Measurements from ENCODE around the gene PRM1.

Gene PRM1

GRCh38 chr16:11251525-11252481 lies 29.3 kb downstream of the PRM1 start:
- no peak for DNase-seq

GRCh38 chr16:11250786-11251524 lies 30.2 kb downstream of the PRM1 start:
- DNase-seq: no peak

- no peak for DNase-seq
Observed at GRCh38 chr16:11250091-11250785, 30.9 kb downstream of the PRM1 start.

DNA sequence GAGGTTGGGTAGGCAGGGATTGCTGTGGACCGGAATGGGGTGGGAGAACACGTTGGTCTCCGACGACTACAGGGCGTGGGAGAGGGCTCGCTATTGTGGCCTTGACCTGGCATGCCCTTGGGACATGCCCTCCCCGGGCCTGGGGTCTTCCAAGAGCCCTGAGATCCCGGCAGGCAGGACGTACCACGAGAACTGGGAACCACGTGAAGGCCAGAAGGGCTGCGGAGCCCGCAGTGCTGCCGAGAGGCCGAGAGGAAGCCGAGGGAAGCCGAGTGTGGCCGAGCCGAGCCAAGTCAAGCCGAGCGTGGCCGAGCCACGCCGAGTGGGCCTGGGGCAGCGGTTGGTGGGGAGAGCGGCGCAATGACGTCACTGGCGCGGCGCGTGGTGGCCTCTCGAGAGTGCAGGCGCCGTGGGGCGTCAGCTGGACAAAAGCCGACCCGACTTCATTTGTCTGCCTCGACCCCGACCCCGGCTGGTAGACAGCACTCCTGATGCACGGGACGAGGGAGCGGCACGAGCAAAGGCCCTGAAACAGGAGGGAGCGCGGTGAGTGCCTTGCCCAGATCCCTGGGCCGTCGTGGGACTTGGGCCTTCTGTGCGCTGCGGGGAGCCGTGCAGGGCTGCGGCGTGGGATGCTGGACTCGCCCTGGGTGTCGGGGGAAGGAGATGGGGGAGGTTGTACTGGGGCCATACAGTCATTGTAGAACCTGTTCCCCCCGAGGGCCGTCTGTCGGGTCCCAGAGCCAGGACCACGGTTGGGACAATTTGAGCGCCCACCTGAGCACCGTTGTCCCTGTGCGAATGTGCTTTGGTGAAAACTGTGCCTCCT lies 31.7 kb downstream of the PRM1 start:
- no peak for DNase-seq

- DNase-seq: no peak
Observed at GRCh38 chr16:11248133-11248532, 33.0 kb downstream of the PRM1 start.

DNA sequence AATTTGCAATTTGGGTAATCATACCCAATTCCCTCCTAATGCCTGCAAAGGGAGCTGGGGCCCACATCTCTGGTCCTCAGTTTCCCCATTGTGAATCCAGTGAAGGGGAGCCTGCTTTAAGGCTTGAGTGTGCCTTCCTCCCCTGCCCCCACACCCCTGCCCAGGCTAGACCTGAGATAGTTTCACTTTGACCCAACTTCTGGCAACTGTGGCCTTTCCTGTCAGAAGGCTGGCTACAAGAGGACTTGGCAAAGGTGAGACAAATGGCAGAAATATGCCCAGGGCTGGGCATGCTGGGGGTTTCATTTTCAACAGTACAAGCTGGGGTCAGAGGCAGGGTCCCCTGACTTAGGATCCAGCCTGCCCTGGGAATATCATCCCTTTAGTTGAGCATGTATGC lies 35.1 kb downstream of the PRM1 start:
- DNase-seq: no peak

DNA sequence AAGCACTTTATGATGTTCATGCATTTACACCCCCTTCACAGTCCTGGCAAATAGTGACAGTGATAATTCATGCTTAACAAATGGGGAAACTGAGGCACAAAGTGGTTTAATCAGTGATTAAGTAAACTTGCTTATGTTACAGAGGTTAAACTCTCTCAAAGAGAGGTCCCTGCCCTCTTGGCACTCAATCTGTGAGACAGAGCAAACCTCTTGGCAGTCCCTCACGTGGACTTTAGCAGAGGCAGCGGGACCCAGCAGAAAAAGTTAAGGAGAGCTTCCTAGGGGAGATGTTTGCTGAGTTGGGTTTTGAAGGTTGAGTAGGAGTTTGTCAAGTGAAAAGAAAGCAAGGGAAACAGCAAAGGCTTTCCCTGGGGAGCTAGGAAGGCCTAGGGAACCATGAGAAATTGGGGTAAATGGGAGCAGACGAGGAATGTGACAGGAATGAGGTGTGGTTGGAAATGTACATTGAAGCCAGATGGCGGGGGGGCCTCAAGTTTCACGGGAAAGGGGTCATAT lies 35.9 kb downstream of the PRM1 start:
- DNase-seq: no peak

DNA sequence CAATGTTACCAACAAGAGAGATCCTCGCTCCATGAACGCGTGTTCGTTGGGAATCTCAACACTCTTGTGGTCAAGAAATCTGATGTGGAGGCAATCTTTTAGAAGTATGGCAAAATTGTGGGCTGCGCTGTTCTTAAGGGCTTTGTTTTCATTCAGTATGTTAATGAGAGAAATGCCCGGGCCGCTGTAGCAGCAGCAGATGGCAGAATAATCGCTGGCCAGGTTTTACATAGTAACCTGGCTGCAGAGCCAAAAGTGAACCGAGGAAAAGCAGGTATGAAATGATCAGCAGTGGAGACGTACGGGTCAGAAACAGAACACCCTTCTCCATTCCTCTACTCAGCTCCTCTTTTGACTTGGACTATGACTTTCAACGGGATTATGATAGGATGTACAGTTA lies 38.5 kb downstream of the PRM1 start:
- DNase-seq: no peak

DNA sequence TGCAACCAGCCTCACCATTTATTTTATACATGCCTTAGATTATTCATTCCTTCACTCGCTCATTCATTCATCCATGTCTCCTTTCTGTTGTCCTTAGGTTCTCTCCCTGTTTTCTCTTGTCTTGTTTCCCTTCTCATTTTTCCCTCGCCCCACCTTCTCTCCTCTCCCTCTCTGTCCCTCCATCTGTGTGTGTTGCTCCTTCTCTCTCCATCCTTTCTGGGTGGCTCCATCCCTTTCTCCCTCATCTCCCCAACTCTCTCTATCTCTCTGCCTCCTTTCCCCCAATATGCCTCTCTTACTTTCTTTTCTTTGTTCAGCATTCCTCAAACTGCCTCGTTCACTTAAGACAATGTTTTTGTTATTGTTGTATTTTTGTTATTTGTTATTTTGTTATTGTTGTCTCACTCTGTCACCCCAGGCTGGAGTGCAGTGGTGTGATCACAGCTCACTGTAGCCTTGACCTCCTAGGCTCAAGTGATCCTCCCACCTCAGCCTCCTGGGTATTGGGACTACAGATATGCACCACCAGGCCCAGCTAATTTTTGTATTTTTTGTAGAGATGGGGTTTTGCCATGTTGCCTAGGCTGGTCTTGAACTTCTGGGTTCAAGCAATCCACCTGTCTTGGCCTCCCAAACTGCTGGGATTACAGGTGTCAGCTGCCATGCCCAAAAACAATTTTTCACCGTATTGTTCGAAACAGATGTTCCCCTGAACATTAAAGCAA lies 39.5 kb downstream of the PRM1 start:
- DNase-seq: no peak

DNA sequence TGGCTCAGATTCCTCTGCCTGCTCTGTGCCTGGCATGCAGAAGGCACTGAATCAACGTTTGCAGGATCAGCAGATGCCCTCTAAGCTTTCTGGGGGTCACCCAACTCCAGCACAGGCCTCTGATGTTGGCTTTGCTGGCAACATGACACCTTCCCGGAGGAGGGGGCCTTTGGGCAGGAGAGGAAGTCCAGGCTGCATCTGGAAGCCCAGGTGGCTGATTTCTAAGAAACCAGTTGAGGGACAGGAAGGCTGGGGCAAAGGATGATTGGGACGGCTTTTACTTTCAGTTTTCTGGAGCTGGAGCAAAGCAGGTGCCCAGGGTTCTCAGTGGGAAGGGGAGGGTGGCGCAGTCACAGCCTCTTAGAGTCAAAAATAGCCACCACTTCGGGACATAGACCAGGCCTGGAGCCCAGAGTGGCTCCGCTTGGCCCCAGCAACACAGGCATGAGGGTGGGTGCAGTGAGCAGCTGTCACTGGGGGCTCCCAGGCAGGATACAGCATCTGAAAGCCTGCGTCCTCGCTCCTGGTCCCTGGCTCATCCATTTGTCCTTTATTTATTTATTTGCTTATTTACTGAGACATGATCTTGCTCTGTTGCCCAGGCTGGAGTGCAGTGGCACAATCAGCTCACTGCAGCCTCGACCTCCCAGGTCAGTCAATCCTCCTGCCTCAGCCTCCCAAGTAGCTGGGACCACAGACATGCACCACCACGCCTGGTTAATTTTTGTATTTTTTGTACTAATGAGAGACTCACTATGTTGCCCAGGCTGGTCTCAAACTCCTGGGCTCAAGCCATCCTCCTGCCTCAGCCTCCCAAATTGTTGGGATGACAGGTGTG lies 40.3 kb downstream of the PRM1 start:
- no peak for DNase-seq

GRCh38 chr16:11239644-11240632 lies 41.2 kb downstream of the PRM1 start:
- no peak for DNase-seq

- DNase-seq: no peak
Observed at GRCh38 chr16:11238272-11239202, 42.6 kb downstream of the PRM1 start.

- no peak for DNase-seq
Observed at GRCh38 chr16:11236461-11237254, 44.5 kb downstream of the PRM1 start.

- no peak for DNase-seq
Observed at GRCh38 chr16:11235703-11235991, 45.5 kb downstream of the PRM1 start.

DNA sequence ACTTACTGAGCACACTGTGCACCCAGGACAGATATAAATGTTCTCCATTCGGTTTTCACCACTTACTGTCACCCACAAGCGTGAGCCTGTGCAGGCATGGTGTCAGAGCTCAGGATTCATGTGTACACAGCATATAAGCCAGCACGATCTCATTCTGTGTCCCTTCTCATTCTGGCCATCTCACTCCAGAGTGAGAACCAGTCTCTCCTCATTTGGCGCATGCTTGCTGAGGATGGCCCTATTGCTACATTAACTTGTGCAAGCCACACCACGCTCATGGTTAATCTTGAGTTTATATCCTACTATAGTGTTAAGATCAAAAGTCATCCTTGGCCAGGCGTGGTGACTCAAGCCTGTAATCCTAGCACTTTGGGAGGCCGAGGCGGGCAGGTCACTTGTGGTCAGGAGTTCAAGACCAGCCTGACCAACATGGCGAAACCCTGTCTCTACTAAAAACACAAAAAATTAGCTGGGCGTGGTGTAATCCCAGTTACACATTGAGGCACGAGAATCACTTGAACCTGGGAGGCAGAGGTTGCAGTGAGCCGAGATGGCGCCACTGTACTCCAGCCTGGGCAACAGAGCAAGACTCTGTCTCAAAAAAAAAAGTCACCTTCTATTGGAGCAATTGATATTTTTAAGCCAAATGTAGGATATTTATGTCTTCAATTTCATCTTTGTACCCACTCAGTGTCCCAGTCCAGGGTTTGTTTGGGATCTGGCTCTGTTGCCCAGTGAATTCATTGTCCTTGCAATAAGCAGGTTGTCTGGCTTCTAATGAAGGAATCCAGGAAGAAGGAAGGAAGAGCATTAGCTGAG lies 46.0 kb downstream of the PRM1 start:
- DNase-seq: no peak

- no peak for DNase-seq
Observed at GRCh38 chr16:11233727-11234376, 47.3 kb downstream of the PRM1 start.

Data from eye (tissue), 1 donor.